DOHH2 (cell line): ENCODE measurements around the gene VPS26B.

Experiments
- H3F3A ChIP-seq: fragments of 200-600 bp; sonication (generic), shearing (Covaris generic); 2 replicates; pipeline ENCODE4 v1.6.0; 2016; ENCODE audit warnings: antibody characterized with exemption, mild to moderate bottlenecking; ENCODE audit not compliant: control insufficient read depth, insufficient read depth
- H3K27ac ChIP-seq: fragments of 200-600 bp; sonication (generic); 2 replicates; pipeline ENCODE4 v1.5.1; 2014; ENCODE audit warnings: low read depth, mild to moderate bottlenecking, low read length, moderate library complexity
- H3K27me3 ChIP-seq: fragments of 200-600 bp; sonication (generic); 2 replicates; pipeline ENCODE4 v1.6.1; 2014; ENCODE audit warnings: mild to moderate bottlenecking, low read length, mixed read lengths; ENCODE audit not compliant: control insufficient read depth
- H3K36me3 ChIP-seq: fragments of 200-600 bp; sonication (generic); 2 replicates; pipeline ENCODE4 v1.6.1; 2014; ENCODE audit warnings: mild to moderate bottlenecking, low read length, moderate library complexity, mixed read lengths; ENCODE audit not compliant: control insufficient read depth
- H3K4me1 ChIP-seq: fragments of 200-600 bp; sonication (generic); 2 replicates; pipeline ENCODE4 v1.6.1; 2014; ENCODE audit warnings: mild to moderate bottlenecking, low read length, mixed read lengths; ENCODE audit not compliant: control insufficient read depth
- H3K4me2 ChIP-seq: fragments of 200-600 bp; sonication (generic); 2 replicates; pipeline ENCODE4 v1.6.0; 2014; ENCODE audit warnings: mild to moderate bottlenecking, low read length, moderate library complexity
- H3K4me3 ChIP-seq: fragments of 200-600 bp; sonication (generic); 2 replicates; pipeline ENCODE4 v1.5.1; 2014; ENCODE audit warnings: mild to moderate bottlenecking, low read length, mixed read lengths
- H3K79me2 ChIP-seq: fragments of 200-600 bp; sonication (generic); 2 replicates; pipeline ENCODE4 v1.6.1; 2014; ENCODE audit warnings: mild to moderate bottlenecking, low read length, mixed read lengths; ENCODE audit not compliant: control insufficient read depth
- H3K9me2 ChIP-seq: fragments of 200-600 bp; sonication (generic); replicated peaks from 2 replicates; pipeline ENCODE4 v1.6.1; 2014; ENCODE audit warnings: mild to moderate bottlenecking, low read length, mixed read lengths; ENCODE audit not compliant: control insufficient read depth
- H3K9me3 ChIP-seq: fragments of 200-600 bp; sonication (generic); 2 replicates; pipeline ENCODE4 v1.6.1; 2014; ENCODE audit warnings: antibody characterized with exemption, low read length, mixed read lengths; ENCODE audit not compliant: control insufficient read depth, insufficient read depth
- H4K20me1 ChIP-seq: fragments of 200-600 bp; sonication (generic); 2 replicates; pipeline ENCODE4 v1.6.0; 2014; ENCODE audit warnings: low read depth, mild to moderate bottlenecking, antibody characterized with exemption, low read length, moderate library complexity; ENCODE audit not compliant: control insufficient read depth, insufficient read depth
- EZH2phosphoT487 ChIP-seq: fragments of 200-600 bp; sonication (generic); IDR thresholded peaks from 2 replicates; pipeline ENCODE4 v1.6.1; 2017; ENCODE audit warnings: borderline replicate concordance, mild to moderate bottlenecking, antibody characterized with exemption, low read length, moderate library complexity, mixed read lengths
- TF ChIP-seq, protein P1 (sequence below): fragments of 200-600 bp; sonication (generic); IDR thresholded peaks from one replicate; pipeline ENCODE4 v1.5.1; 2014; ENCODE audit warnings: antibody characterized with exemption, mild to moderate bottlenecking, low read depth, low read length; ENCODE audit not compliant: poor library complexity, severe bottlenecking

Gene VPS26B

DNA sequence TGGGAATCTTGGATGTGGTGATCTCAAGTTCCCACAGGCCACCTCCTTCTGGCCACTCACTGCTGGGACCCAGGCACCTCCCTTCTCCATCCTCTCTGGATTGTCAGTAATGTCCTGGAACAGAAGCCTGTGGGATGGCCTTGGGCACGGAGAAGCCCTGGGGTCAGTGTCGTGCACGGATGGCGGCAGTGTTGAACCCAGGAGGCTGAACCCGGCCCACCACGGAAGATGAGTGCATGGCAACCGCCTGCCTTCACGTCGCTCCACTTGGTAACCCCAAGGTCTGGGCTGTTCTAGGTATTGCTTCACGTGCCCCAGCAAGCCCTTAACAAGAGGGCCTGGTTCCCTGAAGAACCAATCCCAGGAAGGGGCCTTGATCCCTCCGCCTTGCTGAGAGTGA lies 21.6 kb downstream of the VPS26B start:
- no peak overlapping the region for H3K4me2 ChIP-seq

DNA sequence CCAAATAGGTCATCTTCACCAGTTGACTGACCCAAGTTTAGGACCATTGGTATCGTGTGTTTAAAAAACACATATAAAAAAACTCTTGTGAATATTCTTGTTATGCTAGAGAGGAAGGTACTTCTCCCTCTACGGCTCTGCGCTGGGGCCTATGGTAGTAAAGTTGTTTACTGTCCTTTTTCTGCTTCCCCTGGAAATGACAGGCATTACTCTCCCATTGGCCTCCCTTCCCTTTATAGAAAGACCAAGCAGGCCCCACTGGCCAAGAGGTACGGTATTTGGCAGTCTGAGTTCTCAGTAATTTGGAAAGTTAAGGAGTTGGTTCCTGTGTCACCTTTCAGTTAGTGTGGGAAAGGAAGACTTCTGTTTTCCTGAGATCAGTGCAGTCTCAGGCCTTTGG lies 22.2 kb downstream of the VPS26B start:
- H3K27me3 ChIP-seq, result no peaks in the 10 kb centered on the region
- H3K27ac ChIP-seq, result no peak overlapping the region
- H3K79me2 ChIP-seq, result peaks cover under 1% of the 10 kb centered on the region; the same call in 1 of the 2 replicates
- peaks cover 43% of the 10 kb centered on the region for H3K36me3 ChIP-seq
- no peaks in the 10 kb centered on the region for H3K9me3 ChIP-seq
- H3F3A ChIP-seq, result no peaks in the 10 kb centered on the region
- H3K4me2 ChIP-seq, result no peak overlapping the region
- H3K9me2 ChIP-seq, result no peaks in the 10 kb centered on the region
- TF ChIP-seq EZH2phosphoT487, result no peak
- TF ChIP-seq, protein P1, sequence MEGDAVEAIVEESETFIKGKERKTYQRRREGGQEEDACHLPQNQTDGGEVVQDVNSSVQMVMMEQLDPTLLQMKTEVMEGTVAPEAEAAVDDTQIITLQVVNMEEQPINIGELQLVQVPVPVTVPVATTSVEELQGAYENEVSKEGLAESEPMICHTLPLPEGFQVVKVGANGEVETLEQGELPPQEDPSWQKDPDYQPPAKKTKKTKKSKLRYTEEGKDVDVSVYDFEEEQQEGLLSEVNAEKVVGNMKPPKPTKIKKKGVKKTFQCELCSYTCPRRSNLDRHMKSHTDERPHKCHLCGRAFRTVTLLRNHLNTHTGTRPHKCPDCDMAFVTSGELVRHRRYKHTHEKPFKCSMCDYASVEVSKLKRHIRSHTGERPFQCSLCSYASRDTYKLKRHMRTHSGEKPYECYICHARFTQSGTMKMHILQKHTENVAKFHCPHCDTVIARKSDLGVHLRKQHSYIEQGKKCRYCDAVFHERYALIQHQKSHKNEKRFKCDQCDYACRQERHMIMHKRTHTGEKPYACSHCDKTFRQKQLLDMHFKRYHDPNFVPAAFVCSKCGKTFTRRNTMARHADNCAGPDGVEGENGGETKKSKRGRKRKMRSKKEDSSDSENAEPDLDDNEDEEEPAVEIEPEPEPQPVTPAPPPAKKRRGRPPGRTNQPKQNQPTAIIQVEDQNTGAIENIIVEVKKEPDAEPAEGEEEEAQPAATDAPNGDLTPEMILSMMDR, result no peak
- H3K4me3 ChIP-seq, result no peak overlapping the region
- peaks cover 4% of the 10 kb centered on the region for H4K20me1 ChIP-seq
- H3K4me1 ChIP-seq, result peaks cover 1% of the 10 kb centered on the region; the same call in 1 of the 2 replicates

More for the DNA sequence above, 21.6 kb downstream of the VPS26B start:
- TF ChIP-seq, protein P1, result no peak
- TF ChIP-seq EZH2phosphoT487, result no peak
- Histone ChIP-seq H3K4me1 (no peaks in the 10 kb centered on the region), H3K27ac (no peak overlapping the region), H3K36me3 (peaks cover 37% of the 10 kb centered on the region), H3K9me3 (no peaks in the 10 kb centered on the region), H4K20me1 (peaks cover 4% of the 10 kb centered on the region), H3K9me2 (no peaks in the 10 kb centered on the region), H3K79me2 (no peaks in the 10 kb centered on the region), H3K27me3 (0 out of 2 replicates have a peak, but pooled peaks cover 3% of the 10 kb centered on the region), H3F3A (no peaks in the 10 kb centered on the region), H3K4me3 (no peak overlapping the region)

DNA sequence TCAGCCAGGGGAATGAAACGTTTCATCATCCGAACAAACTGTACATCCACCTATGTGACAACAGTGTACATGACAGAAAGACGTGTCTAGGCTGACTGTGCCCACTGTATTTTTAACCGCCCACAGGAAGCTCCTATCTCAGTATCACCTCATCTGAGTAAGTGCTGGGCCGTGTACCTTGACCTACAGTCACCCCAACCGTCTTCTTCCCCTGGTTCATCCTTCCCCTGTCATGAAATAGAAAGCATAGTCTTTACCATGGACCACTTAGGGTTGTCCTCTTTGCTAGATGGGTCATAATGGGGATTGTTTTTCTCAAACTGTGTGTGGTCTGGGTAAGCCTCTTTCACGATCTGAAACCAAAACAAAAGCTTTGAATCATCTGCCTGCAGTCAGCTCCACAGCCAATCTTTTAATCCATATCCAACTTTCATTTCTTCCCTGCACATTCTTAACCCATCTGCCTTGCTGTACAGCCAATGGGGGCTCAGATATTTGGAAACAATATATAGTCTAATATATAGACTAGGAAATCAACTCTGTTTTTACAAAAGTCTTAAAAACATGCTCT lies 24.5 kb downstream of the VPS26B start:
- Histone ChIP-seq H3K9me3 (no peaks in the 10 kb centered on the region), H3K36me3 (peaks cover 45% of the 10 kb centered on the region), H3K27me3 (no peaks in the 10 kb centered on the region), H3K4me2 (no peak overlapping the region), H3K4me3 (no peak overlapping the region), H4K20me1 (peaks cover 4% of the 10 kb centered on the region), H3K79me2 (peaks cover 12% of the 10 kb centered on the region), H3K27ac (no peak overlapping the region), H3F3A (no peaks in the 10 kb centered on the region), H3K9me2 (no peaks in the 10 kb centered on the region), H3K4me1 (peaks cover 11% of the 10 kb centered on the region)
- TF ChIP-seq, protein P1, result no peak
- no peak for TF ChIP-seq EZH2phosphoT487
